KMS-11 (cell line): ENCODE results near the gene SEMA5A.

ENCODE experiments used
- H2AFZ ChIP-seq: fragments of 200-600 bp; sonication (generic); 2 replicates; pipeline ENCODE4 v1.6.1; 2016; ENCODE audit warnings: antibody characterized with exemption, mixed run types, low read depth
- H3K27ac ChIP-seq: fragments of 200-600 bp; sonication (generic); 2 replicates; pipeline ENCODE4 v1.6.1; 2016; ENCODE audit warnings: mild to moderate bottlenecking, mixed run types
- H3K27me3 ChIP-seq: fragments of 200-600 bp; sonication (generic); 2 replicates; pipeline ENCODE4 v1.6.1; 2017; ENCODE audit warnings: mild to moderate bottlenecking, low read depth, mixed run types, moderate library complexity; ENCODE audit not compliant: insufficient read depth
- H3K36me3 ChIP-seq: fragments of 200-600 bp; sonication (generic); 2 replicates; pipeline ENCODE4 v1.6.1; 2017; ENCODE audit warnings: mild to moderate bottlenecking, mixed run types; ENCODE audit not compliant: insufficient read depth
- H3K4me1 ChIP-seq: fragments of 200-600 bp; sonication (generic); 2 replicates; pipeline ENCODE4 v1.6.1; 2016; ENCODE audit warnings: mild to moderate bottlenecking, low read depth, mixed run types; ENCODE audit not compliant: poor library complexity, severe bottlenecking
- H3K4me2 ChIP-seq: fragments of 200-600 bp; sonication (generic); 2 replicates; pipeline ENCODE4 v1.7.0; 2016; ENCODE audit warnings: mild to moderate bottlenecking, mixed run types
- H3K4me3 ChIP-seq: fragments of 200-600 bp; sonication (generic); IDR thresholded peaks from 2 replicates; pipeline ENCODE4 v1.6.1; 2017; ENCODE audit warnings: low read depth, low read length, mixed read lengths; ENCODE audit not compliant: insufficient read depth
- H3K79me2 ChIP-seq: fragments of 200-600 bp; sonication (generic); 2 replicates; pipeline ENCODE4 v1.6.1; 2016; ENCODE audit warnings: low read depth, mixed run types; ENCODE audit not compliant: insufficient read depth
- H3K9ac ChIP-seq: fragments of 200-600 bp; sonication (generic); 2 replicates; pipeline ENCODE4 v1.6.1; 2016; ENCODE audit warnings: mild to moderate bottlenecking, mixed run types
- H4K20me1 ChIP-seq: fragments of 200-600 bp; sonication (generic); 2 replicates; pipeline ENCODE4 v1.6.1; 2016; ENCODE audit warnings: mild to moderate bottlenecking, mixed run types; ENCODE audit not compliant: insufficient read depth
- TF ChIP-seq, protein P1 (sequence below): fragments of 200-600 bp; sonication (generic); conservative IDR thresholded peaks from 2 replicates; pipeline ENCODE4 v1.6.1; 2017; ENCODE audit warnings: low read depth, mild to moderate bottlenecking, antibody characterized with exemption, low read length, moderate library complexity, mixed read lengths

Gene SEMA5A

DNA sequence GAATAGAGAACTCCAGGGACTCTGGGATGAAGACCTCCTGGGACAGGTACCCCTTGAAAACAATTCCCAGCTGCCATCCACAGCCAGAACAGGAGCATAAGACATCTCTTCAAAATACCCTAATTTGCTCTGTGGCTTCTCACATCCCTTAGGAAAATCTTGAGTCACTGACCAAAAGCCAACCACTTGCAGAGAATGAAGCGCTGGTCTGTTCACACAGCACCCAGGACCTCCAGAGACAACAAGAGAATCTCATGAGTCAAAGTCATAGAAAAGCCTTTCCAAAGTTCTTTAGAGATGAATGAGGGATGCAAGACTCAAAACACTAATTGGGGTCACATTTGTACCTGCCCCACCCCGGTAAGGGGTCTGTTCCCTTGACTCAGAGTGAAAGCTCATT is 210.6 kb downstream of the SEMA5A start:
- Histone ChIP-seq H3K4me1 (peaks cover 14% of the 10 kb centered on the region), H4K20me1 (no peaks in the 10 kb centered on the region), H3K27ac (no peak overlapping the region), H2AFZ (no peak overlapping the region), H3K9ac (no peak overlapping the region), H3K4me3 (no peak overlapping the region), H3K79me2 (no peaks in the 10 kb centered on the region), H3K4me2 (no peak overlapping the region), H3K27me3 (no peaks in the 10 kb centered on the region), H3K36me3 (no peaks in the 10 kb centered on the region)
- TF ChIP-seq, protein P1, sequence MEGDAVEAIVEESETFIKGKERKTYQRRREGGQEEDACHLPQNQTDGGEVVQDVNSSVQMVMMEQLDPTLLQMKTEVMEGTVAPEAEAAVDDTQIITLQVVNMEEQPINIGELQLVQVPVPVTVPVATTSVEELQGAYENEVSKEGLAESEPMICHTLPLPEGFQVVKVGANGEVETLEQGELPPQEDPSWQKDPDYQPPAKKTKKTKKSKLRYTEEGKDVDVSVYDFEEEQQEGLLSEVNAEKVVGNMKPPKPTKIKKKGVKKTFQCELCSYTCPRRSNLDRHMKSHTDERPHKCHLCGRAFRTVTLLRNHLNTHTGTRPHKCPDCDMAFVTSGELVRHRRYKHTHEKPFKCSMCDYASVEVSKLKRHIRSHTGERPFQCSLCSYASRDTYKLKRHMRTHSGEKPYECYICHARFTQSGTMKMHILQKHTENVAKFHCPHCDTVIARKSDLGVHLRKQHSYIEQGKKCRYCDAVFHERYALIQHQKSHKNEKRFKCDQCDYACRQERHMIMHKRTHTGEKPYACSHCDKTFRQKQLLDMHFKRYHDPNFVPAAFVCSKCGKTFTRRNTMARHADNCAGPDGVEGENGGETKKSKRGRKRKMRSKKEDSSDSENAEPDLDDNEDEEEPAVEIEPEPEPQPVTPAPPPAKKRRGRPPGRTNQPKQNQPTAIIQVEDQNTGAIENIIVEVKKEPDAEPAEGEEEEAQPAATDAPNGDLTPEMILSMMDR = no peak

DNA sequence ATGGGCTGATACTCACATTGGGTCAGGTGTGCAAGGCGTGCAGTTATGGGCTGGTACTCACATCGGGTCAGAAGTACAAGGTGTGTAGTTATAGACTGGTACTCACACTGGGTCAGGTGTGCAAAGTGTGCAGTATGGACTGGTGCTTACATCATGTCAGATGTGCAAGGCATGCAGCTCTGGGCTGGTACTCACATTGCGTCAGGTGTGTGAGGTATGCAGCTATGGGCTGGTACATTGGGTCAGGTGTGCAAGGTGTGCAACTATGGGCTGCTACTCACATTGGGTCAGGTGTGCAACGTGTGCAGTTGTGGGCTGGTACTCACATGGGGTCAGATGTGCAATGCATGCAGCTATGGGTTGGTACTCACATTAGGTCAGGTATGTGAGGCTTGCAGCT is 213.8 kb downstream of the SEMA5A start:
- no peak overlapping the region for H3K9ac ChIP-seq
- H3K79me2 ChIP-seq = no peaks in the 10 kb centered on the region
- no peak overlapping the region for H2AFZ ChIP-seq
- H3K4me2 ChIP-seq = no peak overlapping the region
- H3K27me3 ChIP-seq = no peaks in the 10 kb centered on the region
- H4K20me1 ChIP-seq = no peaks in the 10 kb centered on the region
- H3K4me1 ChIP-seq = peaks cover 14% of the 10 kb centered on the region
- no peak overlapping the region for H3K4me3 ChIP-seq
- no peak overlapping the region for H3K27ac ChIP-seq
- H3K36me3 ChIP-seq = no peaks in the 10 kb centered on the region
- TF ChIP-seq, protein P1 = no peak

DNA sequence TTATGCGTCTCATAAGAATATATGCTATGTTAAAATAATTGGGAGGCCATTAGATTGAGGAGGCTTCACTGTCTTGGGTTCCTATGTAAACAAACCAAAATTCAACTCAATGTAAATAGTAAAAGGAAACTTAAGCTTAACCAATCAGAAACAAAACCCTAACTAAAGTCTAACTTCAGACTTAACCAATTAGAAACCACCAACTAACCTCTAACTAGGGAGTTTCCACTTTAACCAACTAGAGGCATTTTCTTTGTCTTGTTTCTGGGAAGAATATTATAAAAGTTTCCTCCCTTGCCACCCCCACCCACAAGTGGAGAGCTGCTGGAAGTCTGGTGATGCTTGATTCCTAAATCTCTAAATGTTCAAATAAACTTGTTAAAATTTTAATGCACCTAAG is 214.5 kb downstream of the SEMA5A start:
- TF ChIP-seq, protein P1 = no peak
- Histone ChIP-seq H2AFZ (no peak overlapping the region), H3K9ac (no peak overlapping the region), H3K27ac (no peak overlapping the region), H3K79me2 (no peaks in the 10 kb centered on the region), H4K20me1 (no peaks in the 10 kb centered on the region), H3K4me1 (peaks cover 14% of the 10 kb centered on the region), H3K4me2 (no peak overlapping the region; the same call in 1 of the 2 replicates), H3K36me3 (no peaks in the 10 kb centered on the region), H3K27me3 (no peaks in the 10 kb centered on the region), H3K4me3 (no peak overlapping the region)

DNA sequence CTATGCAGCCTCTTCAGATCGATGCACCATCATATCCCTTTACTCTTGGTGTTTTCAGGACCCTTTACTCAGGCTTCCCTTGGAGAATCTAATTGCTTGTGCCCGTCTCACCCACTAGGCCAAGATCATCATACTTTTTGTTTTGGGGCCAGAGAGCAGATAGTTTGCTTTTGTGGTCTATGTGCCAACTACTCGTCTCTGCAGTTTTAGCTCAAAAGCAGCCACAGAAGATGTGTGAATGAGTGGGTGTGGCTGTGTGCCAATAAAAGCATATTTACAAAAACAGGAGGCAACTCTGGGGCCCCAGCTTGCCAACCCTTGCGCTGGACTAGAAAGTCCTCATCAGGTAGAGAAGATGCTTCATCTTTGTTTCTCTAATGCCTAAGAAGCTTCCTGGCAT is 216.8 kb downstream of the SEMA5A start:
- Histone ChIP-seq H4K20me1 (no peaks in the 10 kb centered on the region), H3K27me3 (no peaks in the 10 kb centered on the region), H3K79me2 (no peaks in the 10 kb centered on the region), H3K4me1 (peaks cover 14% of the 10 kb centered on the region), H3K9ac (no peak overlapping the region), H2AFZ (no peak overlapping the region), H3K4me2 (no peak overlapping the region), H3K36me3 (no peaks in the 10 kb centered on the region), H3K4me3 (no peak overlapping the region), H3K27ac (no peak overlapping the region)
- TF ChIP-seq, protein P1 = no peak

DNA sequence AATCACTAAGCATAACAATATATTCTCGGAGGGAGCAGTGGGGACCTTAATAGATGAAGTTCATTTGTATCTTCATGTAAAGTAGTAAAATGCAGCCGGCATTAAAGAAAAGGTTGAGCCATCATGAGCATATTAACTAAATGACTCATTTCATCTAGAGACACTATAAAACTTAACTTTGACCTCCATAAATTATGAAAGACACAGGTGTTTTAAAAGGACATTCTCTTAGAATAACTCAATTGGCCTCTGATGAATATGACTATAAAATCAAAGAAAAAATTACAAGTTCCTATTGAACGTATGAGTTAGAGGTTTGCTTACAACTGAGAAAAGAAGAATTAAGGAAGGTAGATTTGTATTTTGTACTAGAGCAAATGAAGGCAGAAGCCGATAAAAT is 220.3 kb downstream of the SEMA5A start:
- H3K4me1 ChIP-seq = no peaks in the 10 kb centered on the region

More for the DNA sequence above, 220.3 kb downstream of the SEMA5A start:
- TF ChIP-seq, protein P1 = no peak
- Histone ChIP-seq H3K27me3 (no peaks in the 10 kb centered on the region), H4K20me1 (no peaks in the 10 kb centered on the region), H3K4me3 (no peak overlapping the region), H3K9ac (no peak overlapping the region), H3K27ac (no peak overlapping the region), H3K4me2 (no peak overlapping the region), H2AFZ (no peak overlapping the region), H3K36me3 (no peaks in the 10 kb centered on the region), H3K79me2 (no peaks in the 10 kb centered on the region)
